NCI-H1417 (cell line): ENCODE data around the gene RALB.

ENCODE experiments used
- DNase-seq, 3 experiments: peaks; one replicate each; lab custom pipeline; 2025; lab: John Stamatoyannopoulos, UW

RALB gene, protein sequence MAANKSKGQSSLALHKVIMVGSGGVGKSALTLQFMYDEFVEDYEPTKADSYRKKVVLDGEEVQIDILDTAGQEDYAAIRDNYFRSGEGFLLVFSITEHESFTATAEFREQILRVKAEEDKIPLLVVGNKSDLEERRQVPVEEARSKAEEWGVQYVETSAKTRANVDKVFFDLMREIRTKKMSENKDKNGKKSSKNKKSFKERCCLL

DNA sequence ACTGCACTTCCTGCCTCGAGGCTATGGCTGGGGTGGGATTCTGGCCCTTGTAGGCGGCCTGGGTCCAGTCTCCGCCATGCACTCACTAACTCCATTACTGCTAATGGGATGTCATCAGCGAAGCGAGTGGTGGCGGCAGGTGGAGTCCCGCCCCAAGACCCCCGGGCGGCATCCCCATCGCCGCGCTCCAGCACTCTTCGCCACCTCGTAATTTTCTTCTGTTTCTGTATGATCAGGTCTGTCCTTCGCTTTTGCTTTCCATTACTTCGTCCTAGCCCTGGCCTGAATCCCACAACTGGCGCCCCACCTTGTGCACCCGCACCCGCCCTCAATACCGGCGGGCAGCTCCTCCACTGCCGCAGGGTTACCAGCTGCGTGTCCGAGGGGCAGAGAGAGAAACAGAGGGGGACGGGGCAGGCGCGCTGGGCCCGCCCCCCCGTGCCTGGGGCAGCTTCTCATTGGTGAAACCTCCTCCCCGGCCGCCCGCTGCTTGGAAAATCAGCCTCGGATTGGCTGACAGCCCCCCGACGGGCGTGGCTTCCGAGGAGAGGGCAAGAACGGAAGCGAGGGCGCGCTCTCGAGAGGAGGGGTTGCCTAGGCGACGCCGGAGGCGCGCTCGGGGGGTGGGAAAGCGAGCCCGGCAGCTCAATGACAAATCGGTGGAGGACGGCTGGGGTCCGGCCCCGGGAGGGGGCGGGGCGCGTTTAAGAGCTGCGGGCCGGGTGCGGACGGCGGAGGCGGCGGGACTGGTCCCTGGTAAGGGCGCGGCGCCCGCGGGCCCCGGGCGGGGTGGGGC, at the start of gene RALB:
RALB (plus strand) TSS at position 628 of the 796 bp plus-strand sequence. CDS start 25,813 bp downstream, outside the sequence.
- DNase-seq, result peak; percentile 95 to 99 (median 98)

DNA sequence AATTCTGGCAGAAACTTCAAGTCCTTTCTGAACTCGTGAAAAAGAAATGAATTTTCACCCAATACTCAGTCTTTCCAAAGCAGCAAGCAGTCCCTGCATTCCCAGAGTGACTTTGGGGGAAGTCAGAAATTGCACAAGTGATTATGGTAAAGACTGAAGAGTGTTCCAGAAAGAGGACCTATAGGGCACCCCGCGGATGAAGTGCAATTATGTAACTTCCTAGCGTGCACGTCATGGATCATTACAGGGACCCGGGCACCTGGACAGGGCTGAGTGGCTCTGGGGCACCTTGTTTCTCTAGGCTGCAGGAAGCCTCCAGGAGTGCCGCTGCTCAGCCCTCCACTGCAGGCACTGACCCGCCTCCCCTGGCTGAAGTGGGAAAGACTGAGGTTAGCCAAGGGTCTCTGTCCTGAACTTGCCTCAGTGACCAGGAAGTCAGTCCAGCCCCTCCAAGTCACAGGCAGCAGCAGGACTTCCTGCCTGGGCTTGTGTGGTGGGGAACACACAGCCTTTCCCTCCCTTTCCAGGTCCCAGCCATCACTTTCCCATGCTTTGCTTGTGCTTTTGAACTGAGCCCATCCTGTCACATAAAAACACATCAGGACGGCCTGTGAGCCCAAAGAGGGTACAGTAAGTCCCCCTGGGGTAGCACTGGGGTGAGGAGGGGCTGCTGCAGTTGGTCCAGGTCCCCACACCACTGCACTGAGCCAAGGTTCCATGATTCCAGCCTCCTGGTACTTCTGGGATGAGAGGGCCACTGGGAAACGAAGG, 49.2 kb upstream of the RALB start:
- DNase-seq, result peak in 2 of 3 experiments; percentile 14 to 46

DNA sequence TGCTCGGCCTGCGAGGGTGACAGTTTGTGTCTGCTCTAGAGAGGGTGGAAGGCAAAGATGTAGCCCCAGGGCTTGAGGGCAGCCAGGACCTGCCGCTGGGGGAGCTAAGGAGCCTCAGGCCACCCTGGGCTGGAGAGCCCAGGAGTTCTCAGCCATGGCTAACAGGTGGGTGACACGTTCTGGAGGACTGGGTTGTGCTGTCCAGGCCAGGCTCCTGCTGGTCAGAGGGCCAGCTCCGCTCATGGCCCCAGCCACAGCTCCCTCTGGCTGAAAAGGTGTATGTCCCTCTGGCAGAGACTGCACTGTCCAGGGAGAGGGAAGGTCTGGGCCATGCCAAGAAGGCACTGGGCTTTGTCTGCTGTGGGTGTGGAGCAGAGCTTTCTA, 48.6 kb upstream of the RALB start:
- no peak for DNase-seq

DNA sequence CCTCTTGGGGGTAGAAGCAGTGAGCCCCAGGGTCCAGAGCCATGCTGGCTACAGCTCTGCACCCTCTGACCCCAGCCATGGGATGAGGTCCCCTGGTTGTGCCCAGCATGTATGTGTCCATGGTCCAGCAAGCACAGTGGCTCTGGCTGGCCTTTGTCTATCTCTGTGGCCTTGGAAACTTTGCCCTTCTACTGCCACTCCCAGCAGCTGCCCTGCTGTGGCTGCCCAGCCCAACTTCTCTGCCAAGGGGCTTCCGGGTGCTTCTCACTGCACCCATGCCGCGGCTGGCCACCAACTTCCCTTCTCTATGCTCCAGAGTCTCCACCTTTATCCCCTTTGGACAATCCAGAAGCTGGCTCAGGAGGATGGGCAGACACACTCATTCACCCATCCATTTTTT, 48.2 kb upstream of the RALB start:
- DNase-seq, result no peak

DNA sequence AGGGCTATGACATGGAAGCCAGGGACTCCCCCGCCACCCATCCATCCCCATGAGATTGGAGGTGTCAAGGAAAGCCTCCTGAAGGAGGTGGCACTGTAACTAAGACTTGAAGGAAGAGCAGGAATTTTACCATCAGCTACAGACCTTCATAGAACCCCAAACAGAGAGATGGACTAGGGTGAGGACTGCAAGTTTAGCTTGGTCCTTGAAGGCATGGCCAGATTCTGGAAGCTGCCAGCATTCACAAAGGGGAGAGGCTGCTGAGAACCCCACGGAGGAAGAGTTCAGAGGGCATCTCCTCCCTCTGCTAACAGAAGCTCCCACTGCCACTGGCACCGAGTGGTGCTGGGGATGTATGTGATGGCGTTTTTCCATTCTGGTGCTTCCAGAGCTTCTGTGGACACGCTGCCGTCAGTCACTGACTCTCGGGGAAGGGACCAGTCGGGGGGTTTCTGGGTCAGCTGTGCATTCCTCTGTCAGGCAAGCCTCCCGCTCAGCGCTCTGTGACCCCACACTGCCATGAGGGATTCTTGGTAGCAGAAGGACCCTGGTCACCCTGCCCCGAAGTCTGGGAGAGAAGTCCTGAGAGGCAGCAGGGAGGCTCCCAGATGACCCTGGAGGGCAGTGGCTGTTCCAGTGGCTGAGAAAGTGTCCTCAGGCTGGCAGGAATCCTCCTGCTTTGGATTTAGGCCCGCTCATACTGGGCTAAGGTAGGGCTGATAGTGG, 47.5 kb upstream of the RALB start:
- no peak for DNase-seq

DNA sequence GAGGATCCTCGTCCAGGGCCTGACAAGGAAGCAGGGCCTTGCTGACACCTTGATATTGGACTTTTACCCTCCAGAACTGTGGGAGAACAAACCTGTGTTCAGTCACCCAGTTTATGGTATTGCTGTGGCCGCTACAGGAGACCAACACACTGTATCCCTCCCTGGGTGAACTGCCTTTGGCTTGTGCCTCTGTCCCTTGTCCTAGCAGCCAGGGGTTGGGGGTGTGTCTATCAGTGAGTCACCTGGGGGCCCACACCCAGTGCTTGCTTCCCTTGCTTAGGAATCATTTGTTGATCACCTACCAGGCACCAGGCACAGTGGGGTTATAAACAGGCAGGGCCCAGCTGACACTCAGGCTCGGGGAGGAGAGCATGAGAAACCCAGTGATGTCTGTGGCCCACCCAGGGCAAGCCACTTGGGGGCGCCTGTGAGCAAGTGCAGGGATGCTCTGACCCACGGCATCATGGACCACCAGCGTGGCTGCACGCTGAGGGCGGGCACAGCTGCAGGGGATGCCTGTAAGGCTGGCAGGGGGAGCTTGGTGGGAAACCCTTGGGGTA, 46.5 kb upstream of the RALB start:
- DNase-seq, result peak in 2 of 3 experiments; percentile 2 to 3

DNA sequence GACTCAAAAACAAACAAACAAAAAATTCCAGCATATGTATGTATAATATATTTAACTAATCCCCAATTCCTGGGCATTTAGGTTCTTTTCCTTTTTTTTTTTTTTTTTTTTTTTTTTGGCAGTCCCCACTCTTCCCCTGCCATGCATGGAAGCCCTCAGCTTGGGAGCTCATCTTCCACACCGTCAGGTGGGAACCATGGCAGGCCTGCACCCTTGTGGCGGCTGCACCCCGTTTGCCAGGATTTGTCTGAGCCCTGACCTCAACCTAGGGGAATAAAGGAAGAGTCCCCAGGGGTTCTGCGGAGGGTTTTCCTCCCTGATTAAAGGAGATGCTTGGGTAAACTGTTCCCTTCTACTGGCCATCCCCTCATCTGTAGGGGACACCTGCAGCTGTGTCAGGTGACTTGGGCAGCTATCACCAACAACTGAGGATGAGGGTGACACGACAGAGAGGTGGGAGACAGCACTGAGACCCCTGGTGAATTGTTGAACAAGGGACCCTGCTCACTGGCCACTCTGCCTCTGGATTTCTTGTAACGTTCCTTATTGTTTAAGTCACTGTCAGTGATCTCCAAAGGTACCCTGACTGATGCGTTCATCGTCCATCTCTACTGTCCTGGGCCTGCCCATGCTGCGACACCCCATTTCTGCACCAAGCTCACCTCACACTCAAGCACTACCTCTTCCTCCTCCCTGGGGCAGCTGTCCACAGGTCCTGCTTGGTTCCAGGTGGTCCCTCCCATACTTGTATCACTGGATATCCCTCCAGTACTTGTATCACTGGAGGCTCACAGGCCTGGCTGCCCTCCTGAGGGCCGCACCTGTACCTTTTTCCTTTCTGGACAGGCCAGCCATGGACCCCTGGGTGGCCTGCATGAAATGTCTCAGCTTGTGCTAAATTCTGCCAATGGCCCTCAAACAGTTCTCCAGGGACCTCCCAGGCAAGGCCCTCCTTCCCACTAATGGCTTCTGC, 44.0 kb upstream of the RALB start:
- DNase-seq, result no peak

DNA sequence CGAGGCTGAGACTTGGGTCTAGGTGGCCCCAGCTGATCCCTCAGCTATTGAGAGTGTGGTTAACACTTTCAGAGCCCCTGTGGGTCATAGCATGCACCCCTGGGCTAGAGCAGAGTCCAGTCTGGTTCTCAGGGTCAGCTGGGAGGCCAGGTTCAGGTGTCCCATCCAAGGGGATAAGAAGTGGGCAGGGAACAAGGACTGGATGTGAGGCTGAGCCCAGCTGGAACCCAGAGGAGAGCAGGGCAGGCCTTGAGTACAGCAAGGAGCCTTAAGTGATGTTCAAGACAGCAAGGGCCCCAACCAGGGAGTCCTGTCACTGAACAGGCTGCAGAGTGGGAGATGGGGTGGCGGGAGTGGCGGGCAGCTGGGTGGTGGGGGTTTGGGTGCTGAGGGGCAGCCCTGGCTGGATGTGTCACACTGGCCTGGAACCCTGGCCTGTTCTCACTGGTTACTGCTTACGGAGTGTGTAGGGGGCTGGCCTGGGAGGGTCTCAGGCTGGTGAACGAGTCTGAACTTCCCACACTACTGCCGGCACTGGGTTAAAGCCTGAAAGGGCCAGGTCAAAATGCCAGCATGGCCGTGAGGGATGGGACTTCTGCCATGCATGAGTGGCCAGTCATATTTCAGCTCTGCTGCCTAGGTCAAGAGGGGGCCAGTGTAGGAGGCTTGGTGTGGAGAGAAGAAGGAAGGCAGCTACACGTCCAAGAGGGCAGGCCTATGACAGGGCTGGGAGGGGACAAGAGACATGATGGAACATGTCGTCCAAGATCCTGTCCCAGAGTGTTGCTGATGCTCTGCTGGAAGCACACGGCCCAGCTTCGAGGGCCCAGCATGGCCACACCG, 43.0 kb upstream of the RALB start:
- no peak for DNase-seq

DNA sequence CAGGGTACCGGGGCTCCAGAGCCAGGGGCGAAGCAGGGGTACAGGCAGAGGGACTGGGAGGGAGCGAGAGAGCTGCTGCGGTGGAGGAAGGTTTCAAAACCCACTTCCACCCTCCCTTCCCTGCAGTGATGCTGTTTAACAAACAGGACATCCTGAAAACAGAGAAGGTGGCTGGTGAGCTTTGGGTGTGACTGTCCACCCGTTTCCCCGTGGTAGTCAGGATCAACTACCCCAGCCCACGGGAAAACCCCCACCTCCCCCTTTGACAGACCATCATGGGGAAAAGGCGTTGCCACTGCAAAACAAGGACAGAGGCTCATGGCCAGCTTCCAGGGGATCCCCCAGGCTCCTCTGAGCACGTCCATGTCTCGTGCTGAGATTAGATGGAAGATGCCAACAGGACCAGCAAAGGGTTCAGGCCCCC, 42.4 kb upstream of the RALB start:
- DNase-seq, result no peak

DNA sequence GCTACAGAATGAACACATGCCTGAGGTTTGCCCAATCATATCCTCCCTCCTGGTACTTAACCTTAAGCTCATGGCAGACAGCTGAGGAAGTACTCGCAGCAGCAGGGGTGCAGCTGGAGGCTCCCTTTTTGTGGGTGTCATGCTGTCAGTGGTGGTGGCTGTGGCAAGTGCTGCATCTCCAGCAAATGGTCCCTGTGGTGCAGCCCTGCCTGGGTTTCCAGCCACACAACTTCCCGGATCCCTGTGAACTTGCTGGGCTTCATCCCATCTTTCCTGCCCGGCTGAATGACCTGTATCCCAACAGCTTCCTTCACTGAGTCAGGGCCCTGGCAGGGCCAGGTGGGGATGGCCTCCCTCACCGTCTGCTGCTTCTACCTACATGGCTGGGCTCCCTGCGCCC, 34.5 kb upstream of the RALB start:
- DNase-seq, result no peak

DNA sequence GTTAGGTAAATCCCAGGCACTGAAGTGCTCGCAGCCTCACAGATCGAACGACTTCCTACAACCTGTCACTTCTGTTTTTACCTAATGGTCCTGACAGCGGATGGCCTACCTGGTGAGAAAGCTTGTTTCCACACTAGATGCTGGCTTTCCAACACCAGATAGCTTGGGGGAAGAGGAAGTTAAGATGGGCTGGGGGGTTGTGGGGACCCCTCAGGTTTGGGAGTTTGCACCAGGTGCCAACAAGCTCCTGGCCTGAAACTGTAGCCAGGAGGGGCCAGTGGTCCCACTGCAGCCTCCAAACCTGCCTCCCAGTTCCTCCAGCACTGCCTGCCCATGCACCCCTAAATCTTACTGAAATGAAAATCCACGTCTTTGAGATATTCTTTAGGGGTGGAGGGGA, 33.4 kb upstream of the RALB start:
- no peak for DNase-seq

DNA sequence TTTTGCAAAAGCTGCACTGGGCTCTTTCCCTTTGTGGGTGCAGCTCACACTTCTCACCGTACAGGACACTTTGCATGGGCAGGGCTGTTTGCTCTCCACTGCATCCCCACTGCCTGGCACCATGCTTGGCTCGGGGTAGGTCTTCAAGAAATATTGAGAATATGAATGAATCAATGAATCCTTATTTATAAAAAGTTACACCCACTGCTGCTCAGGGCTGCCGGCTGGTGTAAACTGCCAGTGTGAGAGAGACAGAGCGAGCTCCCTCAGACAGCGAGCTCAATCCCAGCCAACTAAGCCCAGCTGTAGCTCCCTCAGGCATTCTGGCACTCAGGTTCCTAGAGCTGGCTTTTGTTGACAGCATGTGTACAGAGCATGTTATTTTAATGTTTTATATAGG, 32.9 kb upstream of the RALB start:
- no peak for DNase-seq

DNA sequence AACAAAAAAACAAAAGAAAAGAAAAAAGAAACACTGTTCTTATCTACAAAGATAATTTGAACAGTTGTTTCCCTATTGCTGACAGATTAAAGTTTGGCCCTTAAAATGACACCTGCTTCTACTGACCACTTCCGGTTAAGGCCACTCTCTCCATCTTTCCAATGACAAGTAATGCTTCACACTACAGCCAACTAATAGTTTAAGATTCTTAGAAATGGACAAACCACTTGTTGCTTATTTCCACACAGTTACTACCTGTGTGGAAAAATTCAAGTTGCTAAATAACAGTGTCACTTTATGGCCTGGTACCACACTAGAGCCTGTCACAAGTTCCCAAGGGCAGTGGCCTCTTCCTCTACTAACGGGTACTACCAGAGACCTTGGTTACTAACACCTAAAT, 31.9 kb upstream of the RALB start:
- no peak for DNase-seq

DNA sequence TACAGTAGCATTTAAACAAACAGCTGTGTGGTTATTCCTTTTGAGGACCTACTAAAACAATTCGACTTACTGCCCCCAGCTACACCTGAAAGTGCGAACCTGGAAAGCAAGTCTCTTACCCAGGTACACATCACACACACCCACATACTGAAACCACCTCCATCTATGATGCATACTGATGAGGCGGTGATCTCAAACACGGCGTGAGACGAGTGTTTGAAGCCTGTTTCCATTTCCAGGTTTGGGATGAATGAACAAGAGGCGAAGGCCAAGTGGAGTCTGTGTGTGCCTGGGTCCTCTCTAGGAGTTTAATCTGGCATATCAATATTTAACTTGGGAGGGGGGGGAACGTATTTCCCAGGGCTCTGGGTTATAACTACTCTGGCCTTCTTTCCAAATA, 31.0 kb upstream of the RALB start:
- no peak for DNase-seq

DNA sequence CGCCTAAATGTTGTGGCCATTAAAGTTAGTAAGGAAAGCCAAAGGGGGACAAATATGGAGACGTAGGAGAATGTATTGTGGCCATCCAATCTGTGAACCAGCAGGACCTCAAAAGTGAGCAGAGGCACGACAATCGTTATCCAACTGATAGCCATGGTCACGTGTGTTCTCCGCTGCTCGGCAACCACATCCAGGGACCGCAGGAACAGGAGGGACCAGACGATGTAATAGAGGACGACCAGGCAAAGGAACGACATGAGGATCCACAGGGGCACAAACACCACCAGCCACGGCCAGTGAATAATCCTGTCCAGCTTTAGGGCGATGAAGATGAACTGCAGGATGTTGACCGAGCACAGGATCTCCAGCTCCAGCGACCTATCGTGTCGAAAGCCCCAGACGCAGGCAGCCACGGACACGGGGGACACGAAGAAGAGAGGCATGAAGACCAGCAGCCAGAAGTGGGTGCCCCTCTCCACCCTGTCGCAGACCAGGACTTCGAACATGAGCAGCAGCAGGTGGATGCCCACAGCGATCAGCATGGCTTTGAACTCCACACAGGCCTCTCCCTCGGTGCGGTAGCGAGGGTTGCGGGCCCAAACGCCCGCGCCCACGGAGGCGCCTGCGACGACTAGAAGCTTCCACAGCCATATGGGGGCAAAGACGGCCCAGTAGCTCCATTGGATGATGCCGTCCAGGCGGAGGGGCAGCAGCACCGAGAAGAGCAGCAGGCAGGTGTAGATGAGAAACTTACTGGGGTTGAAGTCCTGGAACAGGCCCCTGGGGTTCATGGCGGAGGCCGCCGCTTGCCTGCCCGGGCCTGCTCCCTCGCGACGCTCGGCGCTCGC, 30.2 kb upstream of the RALB start:
- peak in 2 of 3 experiments; percentile 70 to 73 for DNase-seq

DNA sequence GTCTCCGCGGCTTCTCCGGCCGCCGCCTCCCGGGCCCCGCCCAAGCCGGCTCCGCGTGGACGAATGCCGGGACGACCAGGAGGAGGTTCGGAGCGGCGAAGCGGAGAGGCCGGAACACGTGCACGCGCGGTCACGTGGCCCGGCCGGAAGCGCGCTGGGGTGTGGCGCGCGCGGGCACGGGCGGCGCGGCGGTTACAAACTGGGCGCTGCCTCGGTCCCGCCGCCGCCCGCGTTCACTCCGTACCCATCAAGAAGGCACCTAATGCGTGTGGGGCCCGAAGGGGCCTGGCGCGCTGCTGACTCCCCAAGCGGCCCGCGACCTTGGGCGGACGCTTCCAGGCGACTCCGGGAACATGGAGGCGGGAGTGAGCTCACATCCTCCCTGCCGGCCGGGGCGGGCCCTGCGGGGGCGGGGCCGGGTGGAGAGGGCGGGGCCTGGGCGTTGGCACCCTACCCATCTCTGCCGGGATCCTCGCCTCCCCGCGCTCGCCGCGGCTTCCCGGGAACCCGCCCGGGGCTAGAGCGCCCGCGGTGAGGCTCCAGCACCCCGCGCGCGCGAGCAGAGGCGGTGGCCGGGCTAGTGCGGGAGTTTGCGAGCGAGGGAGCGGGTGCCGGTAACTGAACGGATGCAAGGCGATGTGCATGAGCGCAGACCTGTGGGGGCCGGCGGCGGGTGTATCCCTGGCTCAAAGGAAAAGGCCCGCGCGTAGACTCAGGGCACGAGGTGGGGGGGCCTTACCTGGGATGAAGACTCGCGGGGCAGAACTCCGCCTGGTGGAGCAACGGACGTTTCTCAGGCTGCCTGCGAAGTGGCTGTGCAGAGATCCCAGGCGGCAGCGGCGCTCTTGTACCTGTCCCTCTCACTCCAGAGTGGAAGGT, 29.4 kb upstream of the RALB start, which contains the start of gene TMEM185B:
TMEM185B (minus strand) TSS at position 367 of the 879 bp plus-strand sequence. CDS start 424 bp downstream, outside the sequence.
- DNase-seq, result peak; percentile 76 to 98 (median 96)

DNA sequence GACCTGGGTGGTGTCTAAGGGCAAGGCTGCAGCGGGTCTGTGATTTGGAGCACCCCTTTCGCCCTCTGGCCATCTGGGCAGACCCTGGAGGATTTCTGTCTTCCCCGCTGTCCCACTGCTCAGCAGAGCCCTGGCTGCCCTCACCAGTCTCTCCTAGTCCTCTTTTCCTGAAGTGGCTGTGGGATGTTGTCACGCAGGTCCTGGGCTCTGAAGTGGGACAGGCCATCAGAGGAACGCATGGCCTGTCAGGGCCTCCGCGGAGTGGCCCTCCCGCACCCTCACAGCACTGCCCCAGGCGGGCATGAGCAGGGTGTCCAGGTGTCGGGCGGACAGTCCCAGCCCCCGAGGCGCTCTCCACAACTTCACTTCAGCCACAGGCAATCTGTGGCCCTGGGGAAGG, 28.4 kb upstream of the RALB start:
- peak in 1 of 3 experiments; percentile 27 for DNase-seq
